Activated naive CD4-positive, alpha-beta T cell treated with Interleukin-2 at 50 U/mL for 16 hours (primary cell): ENCODE results near the gene HYDIN.
A peak's percentile ranks its signal among the peaks of the same experiment; 100 is the strongest.
"Not testable (repeated sequence)": the region's sequence is repeated elsewhere in the genome, so short reads cannot be mapped to it uniquely, and the experiment has no call there.

Experiments used
- DNase-seq: peaks from one replicate; pipeline ENCODE4 v3.0.0-alpha.2; 2020

Gene HYDIN

GRCh38 chr16:70822734-70823133 lies 407.8 kb downstream of the HYDIN start:
- not testable (repeated sequence) for DNase-seq

- not testable (repeated sequence) for DNase-seq
These were observed 412.4 kb downstream of the HYDIN start for GRCh38 chr16:70818088-70818487.

GRCh38 chr16:70809392-70810060 lies 421.0 kb downstream of the HYDIN start:
- no peak for DNase-seq

GRCh38 chr16:70808371-70808770 lies 422.2 kb downstream of the HYDIN start:
- no peak for DNase-seq

- DNase-seq: no peak
These were observed 424.7 kb downstream of the HYDIN start for GRCh38 chr16:70805787-70806186.

GRCh38 chr16:70805380-70805779 lies 425.1 kb downstream of the HYDIN start:
- no peak for DNase-seq

GRCh38 chr16:70804734-70805169 lies 425.8 kb downstream of the HYDIN start:
- no peak for DNase-seq

- DNase-seq: no peak
These were observed 426.3 kb downstream of the HYDIN start for GRCh38 chr16:70804153-70804733.

GRCh38 chr16:70803319-70803718 lies 427.2 kb downstream of the HYDIN start:
- DNase-seq: no peak

- DNase-seq: no peak
These were observed 428.9 kb downstream of the HYDIN start for GRCh38 chr16:70801611-70802010.

- DNase-seq: peak; percentile 97
These were observed 429.6 kb downstream of the HYDIN start, which contains the start of gene VAC14 for GRCh38 chr16:70800781-70801480. TSS of gene VAC14 (minus strand) at chr16:70801158. CDS start at chr16:70800900, 258 bp downstream.

- no peak for DNase-seq
These were observed 430.2 kb downstream of the HYDIN start for GRCh38 chr16:70800311-70800710.

- DNase-seq: no peak
These were observed 434.2 kb downstream of the HYDIN start for GRCh38 chr16:70796301-70796700.

- DNase-seq: no peak
These were observed 435.1 kb downstream of the HYDIN start for GRCh38 chr16:70795296-70795912.

GRCh38 chr16:70793851-70794502 lies 436.5 kb downstream of the HYDIN start:
- DNase-seq: no peak

GRCh38 chr16:70790815-70791214 lies 439.7 kb downstream of the HYDIN start:
- DNase-seq: no peak

- no peak for DNase-seq
These were observed 440.7 kb downstream of the HYDIN start for GRCh38 chr16:70789595-70790447.

- DNase-seq: no peak
These were observed 441.6 kb downstream of the HYDIN start for GRCh38 chr16:70788668-70789594.

GRCh38 chr16:70786020-70786755 lies 444.3 kb downstream of the HYDIN start:
- no peak for DNase-seq
